Mesendoderm (in vitro differentiated cells): ENCODE measurements around the gene AGRN.

ENCODE experiments used
- DNase-seq: peaks from one replicate; pipeline ENCODE4 v3.0.0; 2013
- H2AK5ac ChIP-seq: 2 replicates; pipeline ENCODE4 v1.6.1; 2013; ENCODE audit warnings: low read length, inconsistent platforms
- H2BK120ac ChIP-seq: 2 replicates; pipeline ENCODE4 v1.6.1; 2013; ENCODE audit warnings: low read depth, mild to moderate bottlenecking, low read length, moderate library complexity, mixed read lengths
- H2BK15ac ChIP-seq: replicated peaks from 2 replicates; pipeline ENCODE4 v1.6.1; 2013; ENCODE audit warnings: low read depth, mild to moderate bottlenecking, moderate library complexity
- H2BK5ac ChIP-seq: 2 replicates; pipeline ENCODE4 v1.6.1; 2013; ENCODE audit warnings: low read length, inconsistent platforms
- H3K18ac ChIP-seq: 2 replicates; pipeline ENCODE4 v1.6.1; 2013; ENCODE audit warnings: mild to moderate bottlenecking, low read length, mixed read lengths
- H3K23ac ChIP-seq: one replicate; pipeline ENCODE4 v1.6.1; 2013; ENCODE audit warnings: low read length
- H3K27ac ChIP-seq: 2 replicates; pipeline ENCODE4 v1.5.1; 2013; ENCODE audit warnings: low read depth, mild to moderate bottlenecking, inconsistent platforms, low read length, moderate library complexity
- H3K27me3 ChIP-seq: 2 replicates; pipeline ENCODE4 v1.6.1; 2013; ENCODE audit warnings: low read length, control low read depth, mild to moderate bottlenecking, inconsistent platforms; ENCODE audit not compliant: insufficient read depth, poor library complexity
- H3K36me3 ChIP-seq: 2 replicates; pipeline ENCODE4 v1.6.1; 2013; ENCODE audit warnings: low read length, inconsistent platforms; ENCODE audit not compliant: control insufficient read depth, insufficient read depth
- H3K4ac ChIP-seq: one replicate; pipeline ENCODE4 v1.6.1; 2013; ENCODE audit warnings: low read depth, mild to moderate bottlenecking, low read length, moderate library complexity
- H3K4me1 ChIP-seq: 2 replicates; pipeline ENCODE4 v1.6.1; 2013; ENCODE audit warnings: low read depth, low read length, inconsistent platforms; ENCODE audit not compliant: control insufficient read depth
- H3K4me2 ChIP-seq: 2 replicates; pipeline ENCODE4 v1.6.1; 2013; ENCODE audit warnings: low read length
- H3K4me3 ChIP-seq: 2 replicates; pipeline ENCODE4 v1.5.1; 2013; ENCODE audit warnings: mild to moderate bottlenecking, low read length
- H3K56ac ChIP-seq: one replicate; pipeline ENCODE4 v1.6.1; 2013; ENCODE audit warnings: low read length
- H3K79me1 ChIP-seq: 2 replicates; pipeline ENCODE4 v1.6.1; 2013; ENCODE audit warnings: low read length, inconsistent platforms
- H3K79me2 ChIP-seq: 2 replicates; pipeline ENCODE4 v1.6.1; 2013; ENCODE audit warnings: mild to moderate bottlenecking, low read length; ENCODE audit not compliant: control insufficient read depth, insufficient read depth
- H3K9ac ChIP-seq: 2 replicates; pipeline ENCODE4 v1.6.1; 2013; ENCODE audit warnings: low read length, inconsistent platforms
- H4K5ac ChIP-seq: one replicate; pipeline ENCODE4 v1.6.1; 2013; ENCODE audit warnings: low read length
- H4K8ac ChIP-seq: one replicate; pipeline ENCODE4 v1.6.1; 2013; ENCODE audit warnings: low read depth, mild to moderate bottlenecking, control low read depth, low read length, moderate library complexity
- WGBS: extraction: QIAGEN DNeasy Blood & Tissue Kit; methylation state at CpG from one replicate; pipeline ENCODE4 v1.1.7; 2013; ENCODE audit warnings: low lambda C conversion rate, missing lambda C conversion rate; ENCODE audit not compliant: insufficient coverage; ENCODE audit errors: extremely low coverage; 5-methylcytosine and 5-hydroxymethylcytosine counted together

Gene AGRN

DNA sequence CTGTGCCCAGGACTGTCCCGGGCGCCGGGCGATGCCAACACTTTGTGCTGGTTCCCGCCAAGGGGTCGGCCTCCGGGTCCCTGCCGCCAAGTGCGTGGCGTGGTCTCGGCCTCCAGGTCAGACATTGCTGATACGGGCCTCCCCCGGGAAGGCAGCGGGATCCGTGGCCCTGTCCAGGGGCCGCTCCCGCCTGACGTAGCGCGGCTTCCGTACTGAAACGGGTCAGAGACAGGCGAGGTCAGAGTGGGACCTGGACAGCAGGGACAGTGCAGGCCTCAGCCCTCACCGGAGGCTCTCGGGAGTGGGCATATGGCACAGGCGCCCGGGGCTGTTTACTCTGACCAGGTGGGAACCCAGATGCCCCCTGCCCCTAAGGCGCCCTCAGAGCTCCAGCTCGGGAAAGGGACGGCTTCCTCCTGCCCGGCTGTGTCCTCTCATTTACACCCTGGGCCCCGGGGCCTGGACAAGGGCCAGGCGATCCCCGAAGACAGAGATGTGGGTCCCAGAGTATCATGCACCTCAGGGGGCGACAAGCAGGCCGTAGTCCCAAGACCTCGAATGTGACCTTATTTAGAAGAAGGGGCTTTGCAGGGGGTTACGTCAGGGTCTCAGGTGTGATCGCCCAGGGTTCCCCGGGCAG lies 63.0 kb downstream of the AGRN start:
- no peak for DNase-seq
- Histone ChIP-seq H3K4me1 (no peaks in the 10 kb centered on the region), H3K36me3 (no peaks in the 10 kb centered on the region), H3K27ac (no peak overlapping the region), H3K79me1 (no peaks in the 10 kb centered on the region), H3K4ac (no peak overlapping the region), H4K8ac (no peak overlapping the region), H4K5ac (no peak overlapping the region), H2BK120ac (no peak overlapping the region), H3K23ac (no peak overlapping the region), H2BK15ac (no peak overlapping the region), H3K56ac (no peak overlapping the region), H2AK5ac (no peak overlapping the region), H3K27me3 (no peaks in the 10 kb centered on the region), H3K9ac (no peak overlapping the region), H3K4me3 (no peak overlapping the region), H3K4me2 (no peak overlapping the region), H3K79me2 (no peaks in the 10 kb centered on the region), H2BK5ac (no peak overlapping the region), H3K18ac (no peak overlapping the region)
- WGBS: no CpG with 5 or more reads among the region's 40 CpGs

DNA sequence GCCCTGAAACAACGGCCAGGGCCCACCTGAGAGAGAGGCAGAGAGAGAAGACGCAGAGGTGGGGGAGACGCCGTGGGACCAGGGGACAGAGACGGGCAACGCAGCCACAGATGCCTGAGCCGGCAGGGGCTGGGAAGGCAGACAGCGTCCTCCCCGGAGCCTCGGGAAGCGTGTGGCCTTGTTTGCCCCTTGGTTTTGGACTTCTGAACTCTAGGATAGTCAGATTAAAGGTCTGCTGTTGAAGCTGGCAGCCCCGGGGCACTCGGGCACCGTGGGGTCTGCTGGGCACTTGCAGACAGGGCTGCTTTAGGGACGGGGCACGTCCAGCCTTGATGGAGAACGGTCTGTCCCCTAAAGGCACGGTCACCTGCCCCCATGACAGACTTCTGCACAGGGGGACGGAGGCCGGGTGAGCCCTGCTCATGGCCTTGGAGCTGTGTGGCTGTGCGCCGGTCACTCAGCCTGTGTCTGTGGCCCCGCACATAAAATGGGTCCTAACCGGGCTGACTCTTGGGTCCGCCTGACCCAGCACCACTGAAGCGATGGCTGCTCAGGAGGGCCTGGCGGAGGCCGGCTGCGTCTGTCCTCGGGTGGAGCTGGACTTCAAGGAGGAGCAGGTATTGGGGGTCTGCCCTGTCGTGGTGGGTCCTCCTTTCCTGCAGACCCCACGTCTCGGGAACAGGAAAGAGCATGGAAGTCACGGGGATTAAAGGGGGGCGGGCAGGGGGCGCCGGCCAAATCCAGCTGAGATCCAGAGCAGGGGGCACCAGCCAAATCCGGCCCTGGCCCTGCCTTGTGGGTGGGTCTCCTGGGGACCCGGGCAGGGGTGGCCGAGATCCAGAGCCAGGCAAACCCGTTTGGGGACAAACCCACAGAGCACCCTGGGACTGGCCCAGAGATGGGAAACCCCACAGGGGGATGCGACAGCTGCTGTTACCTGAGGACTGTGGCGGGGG lies 63.8 kb downstream of the AGRN start:
- Histone ChIP-seq H3K79me1 (no peaks in the 10 kb centered on the region), H3K79me2 (no peaks in the 10 kb centered on the region), H4K8ac (no peak overlapping the region), H3K27me3 (no peaks in the 10 kb centered on the region), H3K23ac (no peak overlapping the region), H2BK120ac (no peak overlapping the region), H3K18ac (no peak overlapping the region), H3K4me3 (no peak overlapping the region), H3K27ac (no peak overlapping the region), H3K4me1 (no peaks in the 10 kb centered on the region), H2BK15ac (no peak overlapping the region), H4K5ac (no peak overlapping the region), H3K56ac (no peak overlapping the region), H2AK5ac (no peak overlapping the region), H3K4ac (no peak overlapping the region), H2BK5ac (no peak overlapping the region), H3K36me3 (no peaks in the 10 kb centered on the region), H3K4me2 (no peak overlapping the region), H3K9ac (no peak overlapping the region)
- no peak for DNase-seq
- no CpG with 5 or more reads among the region's 43 CpGs for WGBS

DNA sequence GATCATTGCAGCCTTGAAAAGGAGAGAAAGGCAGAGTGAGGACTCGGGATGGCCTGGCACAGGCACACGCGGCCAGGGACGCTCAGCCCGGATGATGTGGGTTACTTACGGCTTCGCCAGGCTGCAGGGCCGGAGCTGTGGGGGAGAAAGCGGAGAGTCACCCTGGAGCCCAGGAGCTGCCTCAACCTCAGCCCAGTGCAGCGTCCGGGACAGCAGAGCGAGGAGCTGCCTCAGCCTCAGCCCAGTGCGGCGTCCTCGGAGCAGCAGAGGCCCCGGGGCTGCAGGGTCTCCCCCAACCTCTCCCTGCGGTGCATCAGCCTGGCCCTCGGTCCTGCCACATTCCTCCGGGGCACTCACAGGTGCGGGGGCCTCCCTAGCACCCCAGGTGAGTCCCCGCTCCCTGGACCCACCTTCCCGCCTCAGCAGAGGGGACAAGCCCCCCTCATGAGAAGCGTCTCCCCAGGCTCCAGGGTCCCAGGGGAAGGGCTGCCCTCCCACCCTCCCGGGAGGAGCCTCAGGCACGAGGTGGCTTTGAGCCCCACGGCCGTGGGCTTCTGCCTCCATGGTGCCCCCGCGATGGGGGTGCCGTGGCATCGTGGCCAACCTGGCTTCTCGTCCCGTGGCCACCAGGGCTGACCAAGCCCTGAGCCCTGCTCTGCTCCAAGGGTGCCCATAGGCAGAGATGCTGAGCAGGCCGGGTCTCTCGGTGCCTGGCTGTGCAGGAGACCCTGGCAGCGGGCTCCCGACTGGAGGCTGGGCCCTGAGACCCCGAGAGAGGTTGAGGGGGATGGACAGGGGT lies 64.7 kb downstream of the AGRN start:
- H4K8ac ChIP-seq: no peak overlapping the region
- no peaks in the 10 kb centered on the region for H3K36me3 ChIP-seq
- H2BK120ac ChIP-seq: no peak overlapping the region
- no peak overlapping the region for H3K18ac ChIP-seq
- no peaks in the 10 kb centered on the region for H3K4me1 ChIP-seq
- WGBS: no CpG with 5 or more reads among the region's 38 CpGs
- no peak for DNase-seq
- H2AK5ac ChIP-seq: no peak overlapping the region
- H3K79me2 ChIP-seq: no peaks in the 10 kb centered on the region
- no peak overlapping the region for H3K4ac ChIP-seq
- no peak overlapping the region for H3K4me3 ChIP-seq
- H2BK15ac ChIP-seq: no peak overlapping the region
- H2BK5ac ChIP-seq: no peak overlapping the region
- H3K27ac ChIP-seq: no peak overlapping the region
- no peak overlapping the region for H4K5ac ChIP-seq
- no peaks in the 10 kb centered on the region for H3K79me1 ChIP-seq
- no peak overlapping the region for H3K4me2 ChIP-seq
- no peak overlapping the region for H3K9ac ChIP-seq
- no peak overlapping the region for H3K23ac ChIP-seq
- no peak overlapping the region for H3K56ac ChIP-seq
- no peaks in the 10 kb centered on the region for H3K27me3 ChIP-seq

DNA sequence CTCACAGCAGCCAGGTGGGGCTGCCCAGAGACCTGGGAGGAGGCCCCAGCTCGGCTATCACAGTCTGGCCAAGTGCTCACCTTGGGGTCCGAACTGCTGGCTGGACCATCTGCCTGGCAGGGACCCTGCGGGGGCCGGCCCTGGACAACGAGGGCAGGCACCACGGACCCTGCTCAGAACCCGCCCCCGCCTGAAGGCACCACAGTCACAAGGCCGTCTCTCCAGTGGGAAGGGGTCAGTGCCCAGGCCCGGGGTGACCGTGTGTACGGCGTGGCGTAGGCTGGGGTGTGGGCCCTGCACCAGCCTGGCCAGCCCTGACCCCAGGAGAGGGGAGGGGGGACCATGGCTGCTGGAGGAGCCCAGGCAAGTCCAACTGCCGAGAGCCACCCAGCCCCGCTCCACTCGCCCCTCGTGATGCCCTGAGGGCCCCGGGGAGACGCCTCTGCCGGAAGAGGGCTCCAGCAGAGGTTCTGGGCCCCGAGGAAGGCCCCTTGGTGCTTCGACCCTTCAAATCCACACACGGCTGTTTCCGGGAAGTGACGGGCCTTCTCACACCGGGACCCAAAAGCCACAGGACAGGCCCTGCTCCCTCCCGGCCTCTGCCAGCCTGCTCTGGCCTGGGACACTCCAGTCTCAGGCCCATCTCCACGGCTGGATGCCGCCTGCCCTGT lies 65.4 kb downstream of the AGRN start:
- Histone ChIP-seq H3K79me2 (no peaks in the 10 kb centered on the region), H3K79me1 (no peaks in the 10 kb centered on the region), H3K36me3 (no peaks in the 10 kb centered on the region), H3K4me2 (no peak overlapping the region), H3K23ac (no peak overlapping the region), H2BK5ac (no peak overlapping the region), H3K4me3 (no peak overlapping the region), H3K4me1 (no peaks in the 10 kb centered on the region), H2BK15ac (no peak overlapping the region), H3K56ac (no peak overlapping the region), H3K27ac (no peak overlapping the region), H3K27me3 (no peaks in the 10 kb centered on the region), H2BK120ac (no peak overlapping the region), H3K18ac (no peak overlapping the region), H3K9ac (no peak overlapping the region), H2AK5ac (no peak overlapping the region), H3K4ac (no peak overlapping the region), H4K8ac (no peak overlapping the region), H4K5ac (no peak overlapping the region)
- DNase-seq: no peak
- no CpG with 5 or more reads among the region's 30 CpGs for WGBS

DNA sequence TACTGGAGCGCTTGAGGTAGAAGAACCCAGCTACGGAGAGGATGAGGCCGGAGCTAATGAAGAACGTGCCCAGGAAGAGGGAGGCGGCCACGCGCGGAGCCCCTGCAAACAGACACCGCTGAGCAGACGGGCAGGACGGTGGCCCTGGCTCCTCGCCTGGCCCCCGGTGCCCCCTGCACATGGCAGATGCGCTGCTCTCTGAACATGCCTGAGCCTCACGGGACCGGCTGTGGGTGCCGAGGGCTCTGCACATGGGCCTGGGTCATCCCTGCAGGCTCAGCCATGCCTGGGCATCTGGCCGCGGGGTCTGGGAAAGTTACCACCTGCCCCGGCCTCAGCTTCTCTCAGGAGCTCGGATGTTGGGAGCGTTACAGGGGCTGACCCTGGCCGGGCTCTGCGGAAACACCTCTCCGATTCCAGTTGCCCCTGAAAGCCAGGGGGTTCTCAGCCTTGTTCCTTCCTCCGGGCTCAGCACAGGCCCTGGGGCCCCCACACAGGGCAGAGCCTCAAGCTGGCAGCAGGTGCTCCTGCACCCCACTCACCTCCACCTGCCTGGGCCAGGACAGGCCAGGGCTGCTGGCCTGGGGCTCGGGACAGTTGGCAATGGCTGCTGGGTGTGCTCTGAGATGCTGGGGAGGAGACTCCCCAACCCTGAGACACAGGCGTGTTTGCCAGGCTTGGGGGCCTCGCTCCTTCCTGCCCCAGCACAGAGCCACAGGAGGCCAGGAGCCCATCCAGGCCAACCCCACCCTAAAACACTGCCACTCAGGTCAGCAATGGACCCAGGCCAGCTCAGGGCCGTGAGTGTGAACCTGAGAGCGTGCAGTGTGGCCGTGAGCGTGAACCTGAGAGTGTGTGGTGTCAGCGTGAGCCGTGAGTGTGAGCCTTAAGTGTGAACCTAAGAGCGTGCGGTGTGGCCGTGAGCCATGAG lies 66.3 kb downstream of the AGRN start:
- Histone ChIP-seq H3K4me3 (no peak overlapping the region), H2BK120ac (no peak overlapping the region)

More for the DNA sequence above, 66.3 kb downstream of the AGRN start:
- Histone ChIP-seq H2AK5ac (no peak overlapping the region), H3K56ac (no peak overlapping the region), H3K27me3 (no peaks in the 10 kb centered on the region), H3K27ac (no peak overlapping the region), H3K18ac (no peak overlapping the region), H4K8ac (no peak overlapping the region), H3K4me2 (no peak overlapping the region), H3K9ac (no peak overlapping the region), H3K23ac (no peak overlapping the region), H3K4ac (no peak overlapping the region), H4K5ac (no peak overlapping the region), H3K79me2 (no peaks in the 10 kb centered on the region), H2BK5ac (no peak overlapping the region), H3K4me1 (no peaks in the 10 kb centered on the region), H3K36me3 (no peaks in the 10 kb centered on the region), H3K79me1 (no peaks in the 10 kb centered on the region), H2BK15ac (no peak overlapping the region)
- WGBS: no CpG with 5 or more reads among the region's 38 CpGs
- no peak for DNase-seq
